Lower leg skin (tissue), 4 donors: ENCODE results near the gene SHC3. TPM values are rescaled to one million over a fixed set of nuclear protein-coding genes. Genes with fewer than 3 reads are reported as not detected.
"Not testable (repeated sequence)": the region's sequence is repeated elsewhere in the genome, so short reads cannot be mapped to it uniquely, and the experiment has no call there.

Source experiments
- DNase-seq, 2 donors: peaks; one replicate each; pipeline ENCODE4 v3.0.0-alpha.2; 2019; ENCODE audit warnings: low spot score in 2 of 2
- H3K4me3 ChIP-seq: fragments of 200-600 bp; sonication (generic); 2 replicates; pipeline ENCODE4 v1.5.1; 2017; ENCODE audit warnings: mild to moderate bottlenecking, low read depth; ENCODE audit not compliant: poor library complexity, severe bottlenecking
- POLR2A ChIP-seq, 2 donors: fragments of 450-650 bp; IDR thresholded peaks; one replicate each; pipeline ENCODE4 v1.6.1; 2016 to 2017; ENCODE audit warnings: antibody characterized with exemption in 2 of 2, mild to moderate bottlenecking in 1 of 2, moderate library complexity in 1 of 2
- WGBS, 2 donors: methylation state at CpG; one replicate each; pipeline ENCODE4 v1.1.5; 2018; 5-methylcytosine and 5-hydroxymethylcytosine counted together
- intact Hi-C: fragments of 100-400 bp; cut with DNase I; formaldehyde crosslinking; loops from one replicate; pipeline ENCODE4 v1.15.0; 2023; ENCODE audit warnings: low total_unique reads
- total RNA-seq, 4 donors: library from RNA; depleted of rRNA; stranded (reverse); fragments of >200 nt; gene quantifications; one replicate each; pipeline ENCODE4 v1.1.0, GENCODE V29; 2016
- TF ChIP-seq, protein P1 (sequence below), 3 donors: fragments of 450-650 bp; IDR thresholded peaks; one replicate each; pipeline ENCODE4 v1.5.1; 2016; ENCODE audit warnings: antibody characterized with exemption in 3 of 3, mild to moderate bottlenecking in 3 of 3, moderate library complexity in 2 of 3

SHC3 gene
- total RNA-seq, 4 donors from 2014 or later, result 0.49 to 3.7 (median 1.7) TPM

DNA sequence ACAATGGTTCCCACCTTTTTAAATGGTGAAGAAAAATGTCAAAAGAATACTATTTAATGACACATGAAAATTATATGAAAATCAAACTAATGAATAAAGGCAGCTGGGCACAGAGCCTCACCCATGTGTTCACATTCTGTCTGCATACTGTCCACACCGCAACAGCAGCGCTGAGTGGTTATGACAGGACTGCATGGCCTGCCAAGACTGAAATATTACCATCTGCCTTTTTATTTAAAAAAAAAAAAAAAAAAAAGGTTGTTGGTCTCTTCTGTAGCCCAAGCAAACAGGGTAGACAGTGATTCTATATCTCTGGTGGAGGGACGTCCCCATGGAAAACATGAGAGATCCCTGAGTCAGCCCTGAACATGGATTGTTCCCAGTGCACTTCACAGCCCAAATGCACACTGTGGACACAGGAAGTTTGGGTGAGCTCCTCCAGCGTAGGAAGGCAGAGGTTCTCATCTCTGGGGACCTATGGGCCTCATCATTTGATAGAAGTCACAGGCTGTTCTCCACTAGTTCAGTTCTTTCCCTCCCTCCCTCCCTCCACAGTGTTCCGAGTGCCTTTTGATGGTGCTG lies 44.9 kb upstream of the SHC3 start:
- TF ChIP-seq POLR2A (IDR thresholded peaks at IDR 0.05), result no peak
- TF ChIP-seq, protein P1, sequence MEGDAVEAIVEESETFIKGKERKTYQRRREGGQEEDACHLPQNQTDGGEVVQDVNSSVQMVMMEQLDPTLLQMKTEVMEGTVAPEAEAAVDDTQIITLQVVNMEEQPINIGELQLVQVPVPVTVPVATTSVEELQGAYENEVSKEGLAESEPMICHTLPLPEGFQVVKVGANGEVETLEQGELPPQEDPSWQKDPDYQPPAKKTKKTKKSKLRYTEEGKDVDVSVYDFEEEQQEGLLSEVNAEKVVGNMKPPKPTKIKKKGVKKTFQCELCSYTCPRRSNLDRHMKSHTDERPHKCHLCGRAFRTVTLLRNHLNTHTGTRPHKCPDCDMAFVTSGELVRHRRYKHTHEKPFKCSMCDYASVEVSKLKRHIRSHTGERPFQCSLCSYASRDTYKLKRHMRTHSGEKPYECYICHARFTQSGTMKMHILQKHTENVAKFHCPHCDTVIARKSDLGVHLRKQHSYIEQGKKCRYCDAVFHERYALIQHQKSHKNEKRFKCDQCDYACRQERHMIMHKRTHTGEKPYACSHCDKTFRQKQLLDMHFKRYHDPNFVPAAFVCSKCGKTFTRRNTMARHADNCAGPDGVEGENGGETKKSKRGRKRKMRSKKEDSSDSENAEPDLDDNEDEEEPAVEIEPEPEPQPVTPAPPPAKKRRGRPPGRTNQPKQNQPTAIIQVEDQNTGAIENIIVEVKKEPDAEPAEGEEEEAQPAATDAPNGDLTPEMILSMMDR (IDR thresholded peaks at IDR 0.05), result no peak
- intact Hi-C loops, result no loop called here
- no peak for DNase-seq
- H3K4me3 ChIP-seq, result no peak overlapping the region
- 61 to 68% methylated on average over 5 of the region's 5 CpGs for WGBS, 2 donors

DNA sequence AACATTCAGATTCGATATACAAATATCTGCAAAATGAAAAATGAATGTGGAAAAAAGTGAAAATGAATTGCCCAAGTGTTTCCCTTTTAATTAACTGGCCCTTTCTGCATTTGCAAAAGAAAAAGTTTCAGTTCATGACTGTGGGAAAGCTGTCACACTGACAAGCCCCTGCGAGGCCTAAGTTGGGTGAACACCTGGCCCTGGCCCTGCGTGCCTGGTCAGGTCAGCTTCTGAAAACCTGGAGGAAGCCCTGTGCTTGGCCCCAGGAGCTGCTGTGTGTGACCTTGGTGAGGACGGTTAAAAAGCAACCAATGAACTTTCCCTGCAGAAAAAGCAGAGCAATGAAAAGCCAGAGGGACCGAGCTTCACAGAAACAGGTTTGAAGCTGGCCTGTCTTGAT lies 41.0 kb upstream of the SHC3 start:
- no peak overlapping the region for H3K4me3 ChIP-seq
- no peak for DNase-seq
- 79% methylated on average over 5 of the region's 5 CpGs for WGBS, 2 donors
- no peak for TF ChIP-seq POLR2A (IDR thresholded peaks at IDR 0.05)
- TF ChIP-seq, protein P1 (IDR thresholded peaks at IDR 0.05), result no peak
- intact Hi-C loops, result no loop called here

DNA sequence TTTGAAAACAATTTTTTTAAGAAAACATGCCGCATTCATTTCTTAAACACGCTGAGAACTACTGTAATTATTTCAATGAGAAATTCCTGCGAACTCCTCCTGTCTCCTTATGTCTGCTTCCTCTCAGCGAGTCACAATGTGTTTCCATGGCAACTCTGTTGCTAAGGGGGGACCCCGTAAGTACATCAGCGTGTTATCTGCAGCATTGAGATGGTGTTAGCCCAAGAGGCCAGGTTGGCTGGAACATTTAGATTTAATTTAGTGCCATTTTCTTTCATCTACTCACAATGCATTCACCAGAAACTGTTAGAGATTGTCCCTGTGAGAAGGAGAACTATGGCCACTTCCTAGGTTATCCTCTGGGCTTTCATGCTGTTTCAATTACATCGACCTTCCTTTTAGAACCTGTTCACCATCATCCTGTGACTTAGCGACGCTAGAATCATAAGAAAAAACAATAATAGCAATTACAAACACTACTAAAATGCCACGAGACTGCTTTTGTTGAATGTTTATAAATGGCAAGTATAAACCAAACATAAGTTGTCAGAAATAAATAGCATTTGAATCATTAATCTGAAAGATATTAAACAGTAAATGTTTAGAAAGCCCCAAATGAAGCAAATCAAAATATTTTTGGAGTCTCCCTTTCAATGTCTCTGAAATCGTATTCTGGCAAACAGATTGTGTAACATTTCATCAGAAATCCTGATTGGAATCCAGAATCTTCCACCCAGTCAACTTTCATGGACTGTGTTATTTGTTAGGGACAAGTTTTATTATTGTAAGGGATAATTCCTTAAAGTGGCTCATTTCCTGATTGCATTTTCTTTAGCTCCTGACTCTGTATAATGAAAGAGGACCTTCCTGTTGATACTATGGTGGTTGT lies 39.7 kb upstream of the SHC3 start:
- 38 to 40% methylated on average over 11 of the region's 11 CpGs for WGBS, 2 donors
- H3K4me3 ChIP-seq, result no peak overlapping the region
- intact Hi-C loops, result no loop called here
- DNase-seq, result no peak
- no peak for TF ChIP-seq POLR2A (IDR thresholded peaks at IDR 0.05)
- TF ChIP-seq, protein P1 (IDR thresholded peaks at IDR 0.05), result no peak

DNA sequence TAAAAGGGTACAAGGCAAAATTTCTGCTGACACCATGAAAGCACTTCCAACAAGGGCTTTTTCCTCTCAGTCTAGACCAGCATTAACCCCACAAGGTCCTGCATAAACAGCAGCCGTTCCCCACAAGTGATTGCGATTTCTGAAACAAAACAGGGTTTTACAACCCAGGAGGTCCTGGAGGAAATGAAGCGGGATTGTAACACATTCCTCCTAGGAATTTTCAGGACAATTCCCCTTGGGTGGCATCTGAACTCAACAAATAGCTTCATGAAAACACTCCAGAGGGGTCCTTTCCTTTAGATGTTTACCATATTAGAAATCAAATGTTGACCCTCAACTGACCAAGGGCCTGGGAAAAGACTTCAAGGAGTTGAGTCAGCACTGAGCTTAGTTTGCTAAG lies 36.7 kb upstream of the SHC3 start:
- intact Hi-C loops, result no loop called here
- no peak for TF ChIP-seq POLR2A (IDR thresholded peaks at IDR 0.05)
- TF ChIP-seq, protein P1 (IDR thresholded peaks at IDR 0.05), result no peak
- no peak for DNase-seq
- WGBS, 2 donors, result 74 to 83% methylated on average over 3 of the region's 3 CpGs
- no peak overlapping the region for H3K4me3 ChIP-seq

DNA sequence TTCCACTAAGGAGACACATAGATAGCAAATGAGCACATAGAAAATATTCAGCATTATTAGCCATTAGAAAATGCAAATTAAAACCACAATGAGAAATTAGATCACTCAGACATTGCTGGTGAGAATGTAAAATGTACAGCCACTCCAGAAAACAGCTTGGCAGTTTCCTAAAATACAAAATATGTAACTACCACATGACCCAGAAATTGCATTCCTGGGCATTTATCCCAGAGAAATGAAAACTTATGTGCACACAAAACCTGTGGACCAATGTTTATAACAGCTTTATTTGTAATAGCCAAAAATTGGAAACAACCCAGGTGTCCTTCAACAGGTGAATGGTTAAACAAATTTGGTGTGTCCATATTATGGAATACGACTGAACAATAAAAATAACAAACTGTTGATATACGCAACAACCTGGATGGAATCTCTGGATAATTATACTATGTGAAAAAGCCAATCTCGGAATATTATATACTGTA lies 34.8 kb upstream of the SHC3 start:
- no peak overlapping the region for H3K4me3 ChIP-seq
- intact Hi-C loops, result no loop called here
- WGBS, 2 donors, result 78 to 81% methylated on average over 3 of the region's 3 CpGs
- no peak for DNase-seq
- TF ChIP-seq POLR2A (IDR thresholded peaks at IDR 0.05), result no peak

DNA sequence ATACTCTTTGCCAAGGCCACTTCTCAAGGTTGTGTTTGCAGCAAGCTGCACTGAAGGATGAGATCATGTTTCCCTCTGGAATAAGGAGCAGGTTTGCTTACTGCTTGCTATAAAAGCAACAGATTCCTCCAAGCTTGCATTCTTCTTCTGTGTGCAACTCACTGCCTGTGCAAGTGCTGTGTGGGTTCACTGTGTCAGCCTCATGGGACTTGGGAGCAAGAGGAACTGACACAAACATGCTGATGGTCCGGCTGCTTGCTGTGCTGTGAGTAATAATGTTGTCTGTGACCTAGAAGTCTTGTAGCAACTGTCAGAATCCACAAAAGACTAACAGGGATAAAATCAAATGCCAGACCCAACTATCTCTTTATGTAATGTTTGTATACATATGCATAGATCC lies 33.6 kb upstream of the SHC3 start:
- 84 to 90% methylated on average over 1 of the region's 1 CpG for WGBS, 2 donors
- no peak overlapping the region for H3K4me3 ChIP-seq
- intact Hi-C loops, result no loop called here
- no peak for TF ChIP-seq POLR2A (IDR thresholded peaks at IDR 0.05)
- TF ChIP-seq, protein P1 (IDR thresholded peaks at IDR 0.05), result no peak
- DNase-seq, result no peak

DNA sequence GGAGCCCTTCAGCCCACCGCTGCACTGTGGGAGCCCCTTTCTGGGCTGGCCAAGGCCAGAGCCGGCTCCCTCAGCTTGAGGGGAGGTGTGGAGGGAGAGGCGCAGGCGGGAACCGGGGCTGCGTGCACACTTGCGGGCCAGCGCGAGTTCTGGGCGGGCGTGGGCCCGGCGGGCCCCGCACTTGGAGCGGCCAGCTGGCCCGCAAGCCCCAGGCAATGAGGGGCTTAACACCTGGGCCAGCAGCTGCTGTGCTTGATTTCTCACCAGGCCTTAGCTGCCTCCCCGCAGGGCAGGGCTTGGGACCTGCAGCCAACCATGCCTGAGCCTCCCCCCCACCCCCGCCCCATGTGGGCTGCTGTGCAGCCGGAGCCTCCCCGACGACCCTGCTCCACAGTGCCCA lies 30.7 kb upstream of the SHC3 start:
- intact Hi-C loops, H3K4me3 ChIP-seq, DNase-seq: not testable (repeated sequence)
- WGBS, 2 donors, result 94 to 98% methylated on average over 5 to 10 of the region's 21 CpGs
